NB4 (cell line): ENCODE measurements around the gene VCAM1.

Experiments used
- DNase-seq: peaks from one replicate; pipeline ENCODE4 v3.0.0; 2010; ENCODE audit warnings: low read depth
- H3K4me3 ChIP-seq: one replicate; pipeline ENCODE4 v1.5.1; 2011; ENCODE audit warnings: mild to moderate bottlenecking, low read depth, low read length, moderate library complexity
- CTCF ChIP-seq: IDR thresholded peaks from one replicate; pipeline ENCODE4 v1.5.1; 2012; ENCODE audit warnings: low read depth, low read length
- MAX ChIP-seq: IDR thresholded peaks from 2 replicates; pipeline ENCODE4 v1.6.1; 2011; ENCODE audit warnings: low read depth, low read length
- MYC ChIP-seq: IDR thresholded peaks from 2 replicates; pipeline ENCODE4 v1.6.1; 2011; ENCODE audit warnings: low read depth, low read length
- POLR2A ChIP-seq: IDR thresholded peaks from 2 replicates; pipeline ENCODE4 v1.6.1; 2011; ENCODE audit warnings: mild to moderate bottlenecking; ENCODE audit not compliant: insufficient read length; ENCODE audit errors: extremely low read depth

VCAM1 gene

GRCh38 chr1:100730130-100730529 is 10.6 kb downstream of the VCAM1 start:
- DNase-seq = no peak
- no peak for TF ChIP-seq MYC
- no peak for TF ChIP-seq CTCF
- no peak for TF ChIP-seq POLR2A
- no peak overlapping the region for H3K4me3 ChIP-seq

- DNase-seq = no peak
- TF ChIP-seq MYC (no peak), POLR2A (no peak), CTCF (no peak), MAX (no peak)
- H3K4me3 ChIP-seq = no peak overlapping the region
Measured at GRCh38 chr1:100731309-100731708, 11.8 kb downstream of the VCAM1 start.

GRCh38 chr1:100731758-100732157 is 12.2 kb downstream of the VCAM1 start:
- no peak for DNase-seq
- TF ChIP-seq CTCF (no peak), MAX (no peak), MYC (no peak), POLR2A (no peak)
- H3K4me3 ChIP-seq = no peak overlapping the region

GRCh38 chr1:100734676-100735075 is 15.1 kb downstream of the VCAM1 start:
- H3K4me3 ChIP-seq = no peak overlapping the region
- no peak for TF ChIP-seq MYC
- no peak for TF ChIP-seq POLR2A
- TF ChIP-seq MAX = no peak
- TF ChIP-seq CTCF = no peak
- DNase-seq = no peak

GRCh38 chr1:100735244-100735643 is 15.7 kb downstream of the VCAM1 start:
- no peak overlapping the region for H3K4me3 ChIP-seq
- TF ChIP-seq CTCF (no peak), MAX (no peak), MYC (no peak), POLR2A (no peak)
- no peak for DNase-seq

GRCh38 chr1:100736324-100736723 is 16.8 kb downstream of the VCAM1 start:
- no peak for DNase-seq
- TF ChIP-seq MYC (no peak), MAX (no peak), POLR2A (no peak), CTCF (no peak)
- no peak overlapping the region for H3K4me3 ChIP-seq
